ENCODE measurements around the gene CEP152.

DNA sequence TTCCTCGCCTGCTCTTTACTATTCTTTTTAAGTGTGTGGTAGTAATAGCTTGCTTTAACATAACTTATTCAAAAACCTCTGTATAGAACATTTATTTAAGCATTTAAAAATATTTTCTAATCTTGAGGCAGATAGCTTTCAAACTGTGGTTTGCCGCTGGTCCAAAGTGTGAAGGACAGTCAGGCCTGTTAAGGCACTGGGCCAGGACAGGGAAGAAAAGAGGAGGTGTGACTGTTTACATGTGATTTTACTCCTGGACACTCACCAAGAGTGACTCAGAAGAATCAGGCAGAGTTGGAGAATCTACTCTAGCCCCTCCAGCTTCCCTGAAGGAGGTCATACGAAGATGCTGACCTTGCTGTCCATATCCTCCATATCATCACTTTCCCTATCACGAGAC, 44.7 kb downstream of the CEP152 start:
- TF ChIP-seq CTCF (IDR thresholded peaks at IDR 0.05) (no peak), POLR2A (IDR thresholded peaks at IDR 0.05) (no peak)

Data from right lobe of liver (tissue), 4 donors.